ENCODE results near the gene CATSPERZ. TPM values are rescaled to one million over a fixed set of nuclear protein-coding genes. Genes with fewer than 3 reads are reported as not detected.
"Not testable (repeated sequence)": the region's sequence is repeated elsewhere in the genome, so short reads cannot be mapped to it uniquely, and the experiment has no call there.

Gene CATSPERZ
- total RNA-seq, 5 donors from 2014 or later (not counting 1 experiment from before 2014, with no cell fraction given) = 0.40 TPM; not detected in 4

DNA sequence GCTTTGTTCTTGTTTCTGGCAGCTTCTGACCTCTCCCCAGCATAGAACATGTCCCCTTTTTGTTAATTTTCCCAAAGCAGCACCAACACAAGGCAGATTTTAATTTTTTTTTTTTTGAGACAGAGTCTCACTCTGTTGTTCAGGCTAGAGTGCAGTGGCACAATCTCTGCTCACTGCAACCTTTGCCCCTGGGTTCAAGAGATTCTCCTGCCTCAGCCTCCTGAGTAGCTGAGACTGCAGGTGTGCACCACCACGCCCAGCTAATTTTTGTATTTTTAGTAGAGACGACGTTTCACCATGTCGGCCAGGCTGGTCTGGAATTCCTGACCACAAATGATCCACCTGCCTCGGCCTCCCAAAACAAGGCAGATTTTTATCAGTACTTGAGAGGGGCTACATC lies 7.6 kb downstream of the CATSPERZ start:
- not testable (repeated sequence) for H3K4me3 ChIP-seq (ENCODE audit: control insufficient read depth in 1 of 2, extremely low read depth in 1 of 2, low read length in 1 of 2); H3K27ac ChIP-seq (ENCODE audit: low read length); H3K36me3 ChIP-seq (ENCODE audit: control insufficient read depth in 2 of 2, extremely low read depth in 1 of 2, insufficient read depth in 1 of 2, low read length in 1 of 2); DNase-seq; H3K9me3 ChIP-seq; ATAC-seq (replicated peaks in 1 of 4); H3K9me3 Mint-ChIP-seq; H3K36me3 Mint-ChIP-seq; H3K27me3 Mint-ChIP-seq
- CTCF ChIA-PET = interaction anchor here (0.7 to 5.2 kb wide), 2 partner anchors 10 to 117 kb away, joined by 4 to 35 read pairs; partner anchors contain the start of genes PRDX5 (in 1 of the 2) and TRMT112 (in 1 of the 2)
- peaks cover 0 to 12% of the 10 kb centered on the region in 2 experiments for H3K27me3 ChIP-seq (replicated peaks in 1 of 2; ENCODE audit: control insufficient read depth in 2 of 2, extremely low read depth in 1 of 2, insufficient read depth in 2 of 2, low read length in 1 of 2)
- Mint-ChIP-seq H3K4me1 (peaks cover 28 to 30% (median 29%) of the 10 kb centered on the region in 3 donors), H3K27ac (peak overlapping the region; percentile 61 to 70), H3K4me3 (peak overlapping the region; percentile 42 to 99 (median 58))
- POLR2A ChIA-PET = interaction anchor here in 1 of 2 donors (0.7 kb wide), 2 partner anchors 9 to 101 kb away, joined by 3 to 5 read pairs; no protein-coding TSS in a partner anchor
- peaks cover 6 to 39% of the 10 kb centered on the region in 2 experiments for H3K4me1 ChIP-seq (ENCODE audit: control insufficient read depth in 1 of 2, extremely low read depth in 1 of 2, insufficient read depth in 2 of 2, low read length in 2 of 2)
- 100% methylated on average over 2 of the region's 5 CpGs for WGBS (ENCODE audit: insufficient coverage)

DNA sequence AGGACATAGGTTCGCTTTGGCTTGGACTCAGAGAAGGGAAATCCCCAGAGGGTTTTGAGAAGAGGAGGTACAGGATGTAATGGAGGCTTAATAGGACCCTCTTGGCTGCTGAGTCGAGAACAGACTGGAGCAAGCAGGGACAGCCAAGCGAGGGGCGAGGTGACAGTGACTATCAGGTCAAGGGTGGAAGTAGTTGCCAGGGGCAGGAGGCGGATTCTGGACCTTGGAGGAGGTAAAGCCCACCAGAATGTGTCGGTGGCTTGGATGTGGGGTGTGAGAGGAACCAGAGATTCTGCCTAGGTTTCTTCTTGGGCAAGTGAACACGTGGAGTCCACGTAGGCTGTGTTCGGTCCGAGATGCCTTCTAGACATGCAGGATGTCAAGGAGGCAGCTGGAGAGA lies 12.8 kb downstream of the CATSPERZ start:
- H3K27ac Mint-ChIP-seq = peak overlapping the region; percentile 42 to 50
- Histone ChIP-seq H3K36me3 (ENCODE audit: control insufficient read depth in 2 of 2, extremely low read depth in 1 of 2, insufficient read depth in 1 of 2, low read length in 1 of 2) (peaks cover 0 to 20% of the 10 kb centered on the region in 2 donors), H3K9me3 (no peaks in the 10 kb centered on the region), H3K4me3 (ENCODE audit: control insufficient read depth in 1 of 2, extremely low read depth in 1 of 2, low read length in 1 of 2) (no peak overlapping the region), H3K4me1 (ENCODE audit: control insufficient read depth in 1 of 2, extremely low read depth in 1 of 2, insufficient read depth in 2 of 2, low read length in 2 of 2) (peaks cover 0 to 28% of the 10 kb centered on the region in 2 experiments), H3K27me3 (replicated peaks in 1 of 2; ENCODE audit: control insufficient read depth in 2 of 2, extremely low read depth in 1 of 2, insufficient read depth in 2 of 2, low read length in 1 of 2) (no peaks in the 10 kb centered on the region), H3K27ac (ENCODE audit: low read length) (no peak overlapping the region)
- ATAC-seq (replicated peaks in 1 of 4) = no peak
- 94% methylated on average over 9 of the region's 10 CpGs for WGBS (ENCODE audit: insufficient coverage)
- peaks cover 13% of the 10 kb centered on the region for H3K36me3 Mint-ChIP-seq
- CTCF ChIA-PET = no interaction called here
- no peak for DNase-seq
- no peaks in the 10 kb centered on the region for H3K9me3 Mint-ChIP-seq
- peaks cover 22 to 28% (median 28%) of the 10 kb centered on the region in 3 donors for H3K4me1 Mint-ChIP-seq
- H3K27me3 Mint-ChIP-seq = no peaks in the 10 kb centered on the region
- POLR2A ChIA-PET = no interaction called here
- H3K4me3 Mint-ChIP-seq = peak overlapping the region in 1 of 3 donors; percentile 39

DNA sequence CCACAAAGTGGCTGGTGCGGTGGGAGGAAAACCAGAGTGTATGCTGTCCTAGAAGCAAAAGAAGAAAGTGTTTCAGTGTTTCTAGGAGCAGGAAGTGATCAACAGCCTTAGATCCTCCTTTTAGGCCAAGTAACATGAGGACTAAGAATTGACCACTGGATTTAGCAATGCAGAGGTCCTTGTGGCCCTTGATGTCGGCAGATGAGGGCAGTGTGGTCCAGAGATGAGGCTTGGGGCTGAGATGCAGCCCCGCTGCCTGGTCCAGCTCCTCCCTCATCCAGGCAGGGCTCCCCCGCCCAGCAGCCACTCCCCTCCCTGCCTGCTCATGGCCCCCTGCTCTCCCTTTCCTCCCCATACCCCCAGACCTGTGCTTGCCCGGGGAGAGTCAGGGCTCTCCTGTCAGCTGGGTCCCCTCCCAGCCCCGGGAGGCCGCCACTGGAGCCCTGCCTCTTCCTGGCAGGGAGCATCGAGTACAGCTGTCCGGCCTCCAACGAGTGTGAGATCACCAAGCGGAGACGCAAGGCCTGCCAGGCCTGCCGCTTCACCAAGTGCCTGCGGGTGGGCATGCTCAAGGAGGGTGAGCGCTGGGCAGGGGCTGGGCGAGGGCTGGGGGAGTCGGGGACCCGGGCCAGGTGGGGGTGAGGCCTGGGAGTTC lies 13.5 kb downstream of the CATSPERZ start:
- CTCF ChIA-PET = no interaction called here
- POLR2A ChIA-PET = no interaction called here
- Histone ChIP-seq H3K4me1 (ENCODE audit: control insufficient read depth in 1 of 2, extremely low read depth in 1 of 2, insufficient read depth in 2 of 2, low read length in 2 of 2) (peaks cover 0 to 33% of the 10 kb centered on the region in 2 experiments), H3K4me3 (ENCODE audit: control insufficient read depth in 1 of 2, extremely low read depth in 1 of 2, low read length in 1 of 2) (no peak overlapping the region), H3K9me3 (no peaks in the 10 kb centered on the region), H3K27me3 (replicated peaks in 1 of 2; ENCODE audit: control insufficient read depth in 2 of 2, extremely low read depth in 1 of 2, insufficient read depth in 2 of 2, low read length in 1 of 2) (no peaks in the 10 kb centered on the region), H3K36me3 (ENCODE audit: control insufficient read depth in 2 of 2, extremely low read depth in 1 of 2, insufficient read depth in 1 of 2, low read length in 1 of 2) (peaks cover 0 to 20% of the 10 kb centered on the region in 2 donors), H3K27ac (ENCODE audit: low read length) (no peak overlapping the region)
- H3K27me3 Mint-ChIP-seq = no peaks in the 10 kb centered on the region
- H3K4me3 Mint-ChIP-seq = no peak overlapping the region
- no peaks in the 10 kb centered on the region for H3K9me3 Mint-ChIP-seq
- DNase-seq (no peak), ATAC-seq (replicated peaks in 1 of 4) (no peak)
- H3K36me3 Mint-ChIP-seq = peaks cover 13% of the 10 kb centered on the region
- H3K4me1 Mint-ChIP-seq = peaks cover 27 to 35% (median 30%) of the 10 kb centered on the region in 3 donors
- WGBS (ENCODE audit: insufficient coverage) = 96% methylated on average over 12 of the region's 18 CpGs
- H3K27ac Mint-ChIP-seq = peak overlapping the region in 1 of 2 donors; percentile 50

DNA sequence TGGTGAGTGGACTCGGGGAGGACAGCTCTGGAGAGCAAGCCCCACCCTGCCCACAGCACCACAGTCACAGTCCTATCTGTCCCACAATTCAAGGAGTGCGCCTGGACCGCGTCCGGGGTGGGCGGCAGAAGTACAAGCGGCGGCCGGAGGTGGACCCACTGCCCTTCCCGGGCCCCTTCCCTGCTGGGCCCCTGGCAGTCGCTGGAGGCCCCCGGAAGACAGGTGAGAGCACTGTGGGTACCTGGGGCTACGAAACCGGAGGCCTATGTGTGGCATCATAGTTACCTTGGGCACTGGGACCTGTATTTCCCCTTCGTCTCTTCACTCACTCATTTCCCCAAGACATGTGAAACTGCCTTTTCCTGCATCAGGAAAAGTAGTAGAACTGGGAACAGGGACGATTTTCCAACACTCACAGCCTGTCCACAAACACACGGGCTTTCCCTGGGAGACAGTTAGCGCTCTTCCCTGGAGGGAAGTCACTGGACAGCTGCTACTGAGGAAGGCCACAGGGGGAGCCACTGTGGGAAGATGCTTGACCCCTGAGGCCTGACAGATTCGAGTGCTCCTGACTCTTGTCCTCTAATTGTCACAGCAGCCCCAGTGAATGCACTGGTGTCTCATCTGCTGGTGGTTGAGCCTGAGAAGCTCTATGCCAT lies 14.1 kb downstream of the CATSPERZ start:
- H3K36me3 ChIP-seq (ENCODE audit: control insufficient read depth in 2 of 2, extremely low read depth in 1 of 2, insufficient read depth in 1 of 2, low read length in 1 of 2) = peaks cover 0 to 20% of the 10 kb centered on the region in 2 donors
- H3K4me1 ChIP-seq (ENCODE audit: control insufficient read depth in 1 of 2, extremely low read depth in 1 of 2, insufficient read depth in 2 of 2, low read length in 2 of 2) = peaks cover 2 to 40% of the 10 kb centered on the region in 2 experiments
- H3K27me3 ChIP-seq (replicated peaks in 1 of 2; ENCODE audit: control insufficient read depth in 2 of 2, extremely low read depth in 1 of 2, insufficient read depth in 2 of 2, low read length in 1 of 2) = no peaks in the 10 kb centered on the region
- WGBS (ENCODE audit: insufficient coverage) = 92% methylated on average over 12 of the region's 19 CpGs
- Mint-ChIP-seq H3K4me3 (no peak overlapping the region), H3K27ac (peak overlapping the region in 1 of 2 donors; percentile 32), H3K4me1 (peaks cover 32 to 41% (median 35%) of the 10 kb centered on the region in 3 donors), H3K9me3 (no peaks in the 10 kb centered on the region), H3K36me3 (peaks cover 13% of the 10 kb centered on the region), H3K27me3 (no peaks in the 10 kb centered on the region)
- no peaks in the 10 kb centered on the region for H3K9me3 ChIP-seq
- ATAC-seq (replicated peaks in 1 of 4) = no peak
- H3K27ac ChIP-seq (ENCODE audit: low read length) = no peak overlapping the region
- no peak for DNase-seq
- no peak overlapping the region for H3K4me3 ChIP-seq (ENCODE audit: control insufficient read depth in 1 of 2, extremely low read depth in 1 of 2, low read length in 1 of 2)
- ChIA-PET CTCF (no interaction called here), POLR2A (no interaction called here)

- H3K9me3 ChIP-seq = no peaks in the 10 kb centered on the region
- Mint-ChIP-seq H3K27me3 (no peaks in the 10 kb centered on the region), H3K27ac (peak overlapping the region in 1 of 2 donors; percentile 15), H3K36me3 (peaks cover 13% of the 10 kb centered on the region), H3K9me3 (no peaks in the 10 kb centered on the region), H3K4me1 (peaks cover 33 to 47% (median 41%) of the 10 kb centered on the region in 3 donors), H3K4me3 (peak overlapping the region in 1 of 3 donors; percentile 41)
- 96% methylated on average over 22 of the region's 24 CpGs for WGBS (ENCODE audit: insufficient coverage)
- no peak overlapping the region for H3K4me3 ChIP-seq (ENCODE audit: control insufficient read depth in 1 of 2, extremely low read depth in 1 of 2, low read length in 1 of 2)
- no peaks in the 10 kb centered on the region for H3K27me3 ChIP-seq (replicated peaks in 1 of 2; ENCODE audit: control insufficient read depth in 2 of 2, extremely low read depth in 1 of 2, insufficient read depth in 2 of 2, low read length in 1 of 2)
- POLR2A ChIA-PET = no interaction called here
- ATAC-seq (replicated peaks in 1 of 4) = no peak
- CTCF ChIA-PET = no interaction called here
- DNase-seq = no peak
- peaks cover 2 to 44% of the 10 kb centered on the region in 2 experiments for H3K4me1 ChIP-seq (ENCODE audit: control insufficient read depth in 1 of 2, extremely low read depth in 1 of 2, insufficient read depth in 2 of 2, low read length in 2 of 2)
- H3K27ac ChIP-seq (ENCODE audit: low read length) = no peak overlapping the region
- H3K36me3 ChIP-seq (ENCODE audit: control insufficient read depth in 2 of 2, extremely low read depth in 1 of 2, insufficient read depth in 1 of 2, low read length in 1 of 2) = peaks cover 0 to 20% of the 10 kb centered on the region in 2 donors
These were observed 14.8 kb downstream of the CATSPERZ start for GRCh38 chr11:64314805-64315561.
